Suppressor macrophage (primary cell): Measurements from ENCODE around the gene DRC7.
"Not testable (repeated sequence)": the region's sequence is repeated elsewhere in the genome, so short reads cannot be mapped to it uniquely, and the experiment has no call there.

Source experiments
- DNase-seq, 4 experiments: peaks; one replicate each; pipeline ENCODE4 v3.0.0-alpha.2; 2020 to 2022

Gene DRC7

DNA sequence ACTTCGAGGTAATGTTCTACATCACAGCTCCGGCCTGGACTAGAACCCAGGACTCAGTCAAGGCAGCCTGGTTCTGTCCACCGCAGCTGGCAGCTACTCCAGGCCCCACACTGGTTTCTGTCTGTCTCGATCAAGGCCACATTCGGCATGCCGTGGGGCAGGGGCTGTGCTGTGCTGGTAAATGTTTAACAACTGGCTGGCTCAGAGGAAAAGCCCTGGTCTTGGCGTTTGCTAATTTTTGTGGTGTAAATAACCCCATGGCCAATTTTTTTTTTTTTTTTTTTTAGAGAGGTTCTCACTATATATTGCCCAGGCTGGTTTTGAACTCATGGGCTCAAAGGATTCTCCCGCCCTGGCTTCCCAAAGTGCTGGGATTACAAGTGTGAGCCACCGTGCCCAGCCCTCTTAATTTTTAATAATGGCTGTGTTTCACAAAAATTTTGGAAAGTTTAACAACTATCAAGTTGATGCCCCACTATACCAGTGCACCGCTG, 328 bp upstream of the DRC7 start:
- DNase-seq = no peak

DNA sequence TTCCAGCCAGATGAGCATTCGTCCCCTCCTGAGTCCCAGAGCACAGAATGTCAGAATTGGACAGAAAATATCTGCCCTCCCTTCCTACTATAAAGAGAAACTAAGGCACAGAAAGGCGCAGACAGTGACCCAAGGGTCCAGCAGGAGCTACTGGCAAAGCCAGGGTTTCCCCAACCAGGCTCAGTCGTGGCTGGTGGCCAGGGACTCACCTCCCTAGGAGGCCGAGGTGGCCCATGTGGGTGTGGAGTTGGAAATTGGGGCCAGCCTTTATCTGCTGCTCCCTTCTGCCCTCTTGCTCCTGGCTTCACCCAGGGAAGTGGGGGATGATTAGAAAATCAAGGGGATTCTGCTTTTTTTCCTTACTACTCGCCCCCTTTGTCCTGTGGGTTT, 1.1 kb downstream of the DRC7 start:
- no peak for DNase-seq

DNA sequence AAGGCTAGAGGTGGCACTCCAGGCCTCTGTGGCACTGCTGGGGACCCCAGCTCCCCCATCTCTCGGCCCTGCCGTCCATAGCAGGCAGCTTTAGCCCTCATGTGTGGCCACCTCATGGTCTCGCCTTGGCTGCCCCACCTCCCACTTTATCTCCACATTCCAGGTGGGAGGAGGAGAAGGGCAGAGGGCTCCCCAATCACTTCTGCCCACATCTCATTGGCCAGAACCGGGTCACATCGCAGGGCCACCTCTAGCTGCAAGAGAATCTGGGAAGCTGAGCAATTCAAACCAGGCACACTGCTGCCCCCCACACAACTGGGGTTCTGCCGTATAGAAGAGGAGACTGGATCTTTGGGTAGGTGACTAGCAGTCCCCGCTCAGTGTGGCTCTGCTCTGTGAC, 1.6 kb downstream of the DRC7 start:
- DNase-seq = no peak

DNA sequence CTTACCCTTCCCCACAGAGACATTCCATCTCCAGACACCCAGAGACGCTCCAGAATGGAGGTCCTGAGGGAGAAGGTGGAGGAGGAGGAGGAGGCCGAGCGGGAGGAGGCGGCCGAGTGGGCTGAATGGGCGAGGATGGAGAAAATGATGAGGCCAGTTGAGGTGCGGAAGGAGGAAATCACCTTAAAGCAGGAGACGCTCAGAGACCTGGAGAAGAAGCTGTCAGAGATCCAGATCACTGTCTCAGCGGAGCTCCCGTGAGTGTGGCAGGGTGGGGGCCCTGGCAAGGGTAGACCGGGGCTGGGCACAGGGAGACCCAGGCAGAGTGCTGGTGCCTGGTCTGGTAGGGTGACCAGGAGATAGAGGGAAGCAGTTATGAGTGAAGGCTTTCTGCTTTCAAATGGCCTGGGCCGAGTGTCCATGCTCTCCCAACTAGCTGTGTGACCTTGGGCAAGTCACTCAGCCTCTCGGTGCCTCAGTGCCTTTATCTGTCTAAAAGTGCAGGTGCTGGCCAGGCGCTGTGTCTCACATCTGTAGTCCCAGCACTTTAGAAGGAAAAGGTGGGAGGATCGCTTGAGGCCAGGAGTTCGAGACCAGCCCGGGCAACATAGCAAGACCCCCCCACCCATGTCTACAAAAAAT, 3.4 kb downstream of the DRC7 start:
- DNase-seq = no peak

DNA sequence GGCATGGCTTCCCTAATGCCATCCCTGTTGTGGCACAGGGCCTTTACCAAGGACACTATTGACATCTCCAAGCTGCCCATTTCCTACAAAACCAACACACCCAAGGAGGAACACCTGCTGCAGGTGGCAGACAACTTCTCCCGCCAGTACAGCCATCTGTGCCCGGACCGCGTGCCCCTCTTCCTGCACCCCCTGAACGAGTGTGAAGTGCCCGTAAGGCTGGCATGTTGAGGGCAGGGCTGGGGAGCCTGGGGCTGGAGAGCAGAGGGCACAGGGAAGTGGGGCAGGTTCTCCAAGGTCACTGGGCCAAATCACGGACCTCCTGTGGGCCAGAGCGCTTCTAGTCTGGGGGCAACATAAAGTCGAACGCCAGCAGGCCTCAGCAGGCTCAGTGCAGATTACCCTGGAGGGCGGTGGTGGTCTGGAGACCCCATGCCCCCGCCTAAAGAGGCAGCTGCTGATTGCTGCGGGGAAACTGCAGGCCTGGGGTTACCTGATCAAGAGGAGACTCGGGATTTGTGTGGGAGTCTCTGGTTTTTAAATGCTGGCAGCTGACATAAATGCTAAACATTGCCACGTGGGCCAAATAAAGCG, 4.3 kb downstream of the DRC7 start:
- DNase-seq = no peak

DNA sequence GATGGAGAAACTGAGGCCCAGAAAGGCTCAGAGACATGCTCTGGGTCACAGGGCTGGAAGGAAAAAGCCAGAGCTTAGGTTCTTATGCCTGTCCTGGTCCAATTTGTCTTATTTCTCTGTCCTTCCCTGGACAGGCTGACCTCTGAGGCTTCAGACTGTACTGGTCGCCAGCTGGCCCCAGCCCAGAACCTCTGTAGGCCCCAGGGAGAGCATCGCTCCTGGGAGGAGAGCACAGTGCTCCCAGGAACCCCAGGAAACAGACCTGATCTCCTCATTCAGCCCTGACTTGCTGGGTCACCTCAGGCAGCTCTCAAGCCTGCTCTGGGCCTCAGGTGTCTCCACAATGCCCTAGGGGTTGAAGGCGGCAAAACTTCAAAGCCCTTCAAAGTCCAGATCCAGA, 4.9 kb downstream of the DRC7 start:
- no peak for DNase-seq

DNA sequence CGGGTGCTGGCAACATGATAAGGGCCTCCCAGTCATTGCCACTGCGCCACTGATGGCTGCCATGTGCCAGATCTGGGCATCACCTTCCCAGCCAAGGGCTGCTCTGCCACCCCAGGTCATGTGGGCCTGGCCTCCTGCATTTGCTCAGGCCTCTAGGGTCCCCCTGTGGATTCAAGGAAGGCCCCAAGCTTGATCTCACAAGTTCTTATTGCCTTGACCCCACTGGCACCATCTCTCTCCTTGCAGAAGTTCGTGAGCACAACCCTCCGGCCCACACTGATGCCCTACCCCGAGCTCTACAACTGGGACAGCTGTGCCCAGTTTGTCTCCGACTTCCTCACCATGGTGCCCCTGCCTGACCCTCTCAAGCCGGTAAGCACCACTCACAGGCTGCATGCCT, 5.3 kb downstream of the DRC7 start:
- no peak for DNase-seq

DNA sequence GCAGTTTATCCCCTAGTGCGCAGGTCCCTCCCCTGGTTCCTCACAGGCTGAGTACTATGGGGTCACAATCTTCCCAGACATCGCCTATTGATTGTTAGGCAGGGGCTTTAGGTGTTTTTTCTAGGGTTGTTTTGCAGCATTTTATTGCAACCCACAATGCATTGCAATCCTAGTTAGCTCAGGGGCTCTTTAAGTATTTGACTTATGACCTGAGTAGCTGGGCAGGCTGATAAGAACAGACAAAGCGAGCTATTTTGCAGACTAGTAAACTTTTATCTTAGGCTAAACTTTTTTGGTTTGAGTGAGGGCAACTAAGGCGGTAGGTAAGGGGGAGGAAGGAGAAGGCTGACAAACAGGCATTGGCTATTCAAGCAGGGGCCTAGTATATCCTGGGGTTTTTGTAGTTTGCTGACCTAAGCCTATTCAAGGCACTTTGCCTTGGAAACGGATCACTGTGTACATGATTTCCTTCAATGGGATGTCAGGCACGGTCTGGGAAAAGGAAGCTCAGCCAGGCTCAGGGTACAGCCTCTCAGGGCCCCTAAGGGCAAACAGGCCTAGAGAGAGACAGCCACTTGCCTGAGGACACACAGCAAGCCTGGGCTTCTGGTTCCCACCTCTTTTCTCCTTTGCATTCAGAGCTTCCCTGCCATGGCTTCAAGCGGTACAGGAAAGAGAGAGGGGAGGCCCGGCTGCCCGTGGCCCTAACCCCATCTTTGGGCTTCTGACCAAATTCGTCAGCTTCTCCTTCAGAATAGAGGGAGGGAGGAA, 6.4 kb downstream of the DRC7 start:
- DNase-seq = no peak

DNA sequence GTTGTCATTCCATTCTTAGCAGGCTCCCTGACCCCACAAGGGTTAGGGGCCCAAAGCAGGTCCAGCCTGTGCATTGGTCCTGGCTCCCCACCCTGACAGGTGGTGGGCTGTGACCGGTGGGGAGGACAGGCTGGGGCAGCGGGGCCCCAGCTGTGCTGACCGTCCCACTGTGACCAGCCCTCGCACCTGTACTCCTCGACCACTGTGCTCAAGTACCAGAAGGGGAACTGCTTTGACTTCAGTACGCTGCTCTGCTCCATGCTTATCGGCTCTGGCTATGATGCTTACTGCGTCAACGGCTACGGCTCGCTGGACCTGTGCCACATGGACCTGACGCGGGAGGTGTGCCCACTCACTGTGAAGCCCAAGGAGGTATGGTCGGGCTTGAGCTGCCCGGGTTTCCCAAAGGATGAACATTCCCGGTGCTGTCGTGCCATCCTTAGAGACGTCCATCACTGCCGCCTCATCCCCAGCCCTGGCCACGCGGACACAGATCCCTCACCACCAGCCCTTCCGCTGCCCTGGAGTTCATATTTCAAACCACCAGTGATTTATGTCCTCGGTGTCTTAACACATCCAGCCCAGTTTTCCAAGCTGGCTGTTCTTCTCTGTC, 7.3 kb downstream of the DRC7 start:
- DNase-seq = no peak

DNA sequence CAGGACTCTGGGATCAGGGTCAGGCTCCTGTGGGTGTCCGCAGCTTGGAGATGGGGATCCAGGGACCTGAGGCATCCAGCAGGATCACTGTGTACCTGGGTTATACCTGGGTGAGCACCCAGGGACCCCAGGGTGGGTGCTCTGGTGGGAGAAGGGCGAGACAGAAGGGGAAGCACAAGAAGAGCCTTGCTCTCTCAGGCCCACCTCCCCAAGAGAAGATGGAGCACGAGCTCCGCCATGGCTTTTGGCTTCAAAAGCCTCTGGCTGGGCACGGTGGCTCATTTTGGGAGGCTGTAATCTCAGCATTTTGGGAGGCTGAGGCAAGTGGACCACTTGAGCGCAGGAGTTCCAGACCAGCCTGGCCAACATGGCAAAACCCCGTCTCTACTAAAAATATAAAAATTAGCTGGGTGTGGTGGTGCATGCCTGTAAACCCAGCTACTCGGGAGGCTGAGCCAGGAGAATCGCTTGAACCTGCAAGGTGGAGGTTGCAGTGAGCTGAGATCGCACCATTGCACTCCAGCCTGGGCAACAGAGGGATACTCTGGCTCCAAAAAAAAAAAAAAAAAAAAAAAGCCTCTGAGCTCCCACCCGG, 8.9 kb downstream of the DRC7 start:
- no peak for DNase-seq

DNA sequence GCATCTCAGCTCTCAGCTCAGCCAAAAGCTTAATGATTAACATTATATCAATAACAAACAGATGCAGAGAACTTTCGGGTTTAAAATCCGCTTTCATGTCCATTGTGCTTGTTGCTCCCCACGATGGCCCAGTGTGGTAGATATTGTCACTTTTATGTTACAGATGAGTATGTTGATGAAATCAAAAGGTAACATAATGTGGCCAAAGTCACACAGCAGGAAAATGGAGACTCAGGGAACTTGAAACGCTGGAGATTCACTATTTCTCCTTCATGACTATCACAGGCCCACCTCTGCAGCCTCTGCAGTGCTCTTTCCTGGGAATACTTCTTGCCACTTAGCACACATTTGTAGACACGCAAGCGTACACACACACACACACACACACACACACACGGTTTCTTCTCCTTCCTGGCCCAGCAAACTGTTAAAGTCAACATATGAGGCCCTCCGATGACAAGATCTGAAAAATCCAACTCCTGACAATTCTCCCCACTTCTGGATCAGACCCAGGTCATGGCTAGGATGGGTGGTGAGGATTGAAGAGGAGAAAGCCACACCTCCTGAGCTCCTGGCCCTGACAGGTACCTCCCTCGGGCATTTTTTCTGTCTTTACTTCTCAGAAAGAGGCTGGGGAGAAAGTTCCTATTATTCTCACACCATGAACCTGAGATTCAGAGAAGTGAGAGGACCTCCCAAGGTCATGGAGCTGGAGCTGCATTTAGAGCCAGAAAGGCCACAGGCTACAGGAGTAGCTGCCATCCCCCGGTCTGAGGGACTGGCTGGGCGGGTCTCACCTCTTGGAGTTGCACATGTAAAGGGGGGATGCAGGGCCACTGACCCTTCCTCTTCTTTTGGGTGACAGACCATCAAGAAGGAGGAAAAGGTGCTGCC, 9.7 kb downstream of the DRC7 start:
- DNase-seq = no peak

DNA sequence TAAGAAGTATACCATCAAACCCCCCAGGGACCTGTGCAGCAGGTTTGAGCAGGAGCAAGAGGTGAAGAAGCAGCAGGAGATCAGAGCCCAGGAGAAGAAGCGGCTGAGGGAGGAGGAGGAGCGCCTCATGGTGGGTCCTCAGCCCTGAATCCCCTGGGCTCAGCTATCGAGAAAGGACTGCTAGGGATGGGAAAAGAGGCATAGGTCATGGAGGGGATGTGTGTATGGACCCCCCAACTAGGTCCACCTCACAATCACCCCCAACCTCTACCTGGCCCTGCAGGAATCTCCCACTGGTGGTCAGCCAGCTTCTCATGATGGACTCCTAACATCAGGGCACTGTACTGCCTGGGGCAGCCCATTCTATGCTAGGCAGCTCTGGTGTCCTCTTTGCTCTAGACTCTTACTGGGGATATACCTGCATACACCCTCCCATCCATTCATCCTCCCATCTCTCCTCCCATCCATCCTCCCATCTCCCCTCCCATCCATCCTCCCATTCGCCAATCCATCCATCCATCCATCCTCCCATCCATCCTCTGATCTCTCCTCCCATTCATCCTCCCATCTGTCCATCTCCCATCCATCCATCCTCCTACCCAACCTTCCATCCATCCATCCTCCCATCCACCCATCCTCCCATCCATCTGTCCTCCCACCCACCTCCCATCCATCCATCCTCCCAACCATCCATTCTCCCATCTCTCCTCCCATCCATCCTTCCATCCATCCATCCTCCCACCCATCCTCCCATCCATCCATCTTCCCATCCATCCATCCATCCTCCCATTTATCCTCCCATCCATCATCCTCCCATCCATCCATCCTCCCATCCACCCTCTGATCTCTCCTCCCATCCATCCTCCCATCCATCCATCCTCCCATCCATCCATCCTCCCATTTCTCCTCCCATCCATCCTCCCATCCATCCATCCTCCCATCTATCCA, 10.6 kb downstream of the DRC7 start:
- no peak for DNase-seq

DNA sequence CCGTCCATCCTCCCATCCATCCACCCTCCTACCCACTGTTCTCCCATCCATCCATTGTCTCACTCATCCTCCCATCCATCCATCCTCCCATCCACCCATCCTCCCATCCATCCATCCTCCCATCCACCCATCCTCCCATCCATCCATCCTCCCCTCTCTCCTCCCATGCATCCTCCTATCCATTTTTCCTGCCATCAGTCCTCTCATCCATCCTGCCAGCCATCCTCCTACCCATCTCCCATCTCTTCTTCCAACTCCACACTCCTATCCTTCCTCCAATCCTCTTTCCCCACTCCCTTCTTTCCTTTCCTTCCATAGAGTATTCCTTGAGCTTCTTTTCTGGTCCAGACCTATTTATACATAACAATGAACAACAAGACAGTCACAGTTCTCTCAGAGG, 12.1 kb downstream of the DRC7 start:
- DNase-seq = no peak

DNA sequence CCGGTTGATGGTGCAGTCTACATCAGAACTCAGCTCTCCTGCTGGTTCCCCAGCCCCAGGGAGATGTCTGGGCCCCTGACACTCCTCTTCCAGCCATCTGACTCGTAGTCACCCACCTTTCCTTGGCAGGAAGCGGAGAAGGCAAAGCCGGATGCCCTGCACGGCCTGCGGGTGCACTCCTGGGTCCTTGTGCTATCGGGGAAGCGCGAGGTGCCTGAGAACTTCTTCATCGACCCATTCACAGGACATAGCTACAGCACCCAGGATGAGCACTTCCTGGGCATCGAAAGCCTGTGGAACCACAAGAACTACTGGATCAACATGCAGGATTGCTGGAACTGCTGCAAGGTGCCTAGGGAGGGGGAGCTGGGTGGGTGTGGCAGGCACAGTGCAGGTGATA, 12.7 kb downstream of the DRC7 start:
- DNase-seq = no peak

DNA sequence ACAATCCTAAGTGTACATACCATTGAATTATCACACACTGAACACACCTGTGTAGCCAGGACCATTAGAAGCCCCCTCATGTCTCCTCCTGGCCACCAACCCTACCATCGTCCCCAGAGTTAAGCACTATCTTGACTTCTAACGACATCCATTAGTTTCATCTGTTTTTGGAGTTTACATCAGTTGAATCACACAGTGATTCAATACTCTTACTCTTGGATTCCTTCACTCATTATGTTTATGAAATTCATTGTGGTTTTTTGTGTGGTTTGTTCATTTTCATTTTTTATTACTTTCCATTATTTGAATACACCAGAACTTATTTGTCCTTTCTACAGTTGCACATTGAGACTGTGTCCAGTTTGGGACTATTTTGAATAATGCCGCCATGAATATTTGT, 13.6 kb downstream of the DRC7 start:
- DNase-seq = no peak

DNA sequence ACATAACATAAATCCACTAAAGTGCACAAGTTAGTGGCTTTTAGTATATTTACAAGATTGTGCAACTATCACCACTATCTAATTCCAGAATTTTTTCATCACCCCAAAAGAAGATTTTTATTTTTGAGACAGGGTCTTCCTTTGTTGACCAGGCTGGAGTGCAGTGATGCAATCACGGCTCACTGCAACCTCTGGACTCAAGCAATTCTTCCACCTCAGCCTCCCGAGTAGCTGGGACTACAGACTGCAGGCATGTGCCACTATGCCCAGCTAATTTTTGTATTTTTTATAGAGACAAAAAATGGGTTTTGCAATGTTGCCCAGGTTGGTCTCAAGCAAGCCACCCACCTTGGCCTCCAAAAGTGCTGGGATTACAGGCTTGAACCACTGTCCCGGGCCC, 15.1 kb downstream of the DRC7 start:
- DNase-seq = no peak

DNA sequence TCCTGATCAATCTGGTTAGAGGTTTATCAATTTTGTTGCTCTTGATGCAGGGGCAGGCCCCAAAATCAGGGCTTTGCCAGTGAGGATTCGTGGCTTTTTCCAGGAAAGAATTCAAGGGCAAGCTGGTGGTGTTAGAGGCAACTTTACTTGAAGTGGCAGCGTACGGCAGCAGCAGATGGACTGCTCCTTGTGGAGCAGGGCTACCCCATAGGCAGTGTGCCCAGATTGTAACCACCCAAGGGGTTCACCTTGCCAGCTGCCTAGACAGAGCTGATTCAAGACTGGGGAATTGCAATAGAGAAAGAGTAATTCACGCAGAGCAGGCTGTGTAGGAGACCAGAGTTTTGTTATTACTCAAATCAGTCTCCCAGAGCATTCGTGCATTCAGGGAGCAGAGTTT, 16.7 kb downstream of the DRC7 start:
- DNase-seq = no peak

DNA sequence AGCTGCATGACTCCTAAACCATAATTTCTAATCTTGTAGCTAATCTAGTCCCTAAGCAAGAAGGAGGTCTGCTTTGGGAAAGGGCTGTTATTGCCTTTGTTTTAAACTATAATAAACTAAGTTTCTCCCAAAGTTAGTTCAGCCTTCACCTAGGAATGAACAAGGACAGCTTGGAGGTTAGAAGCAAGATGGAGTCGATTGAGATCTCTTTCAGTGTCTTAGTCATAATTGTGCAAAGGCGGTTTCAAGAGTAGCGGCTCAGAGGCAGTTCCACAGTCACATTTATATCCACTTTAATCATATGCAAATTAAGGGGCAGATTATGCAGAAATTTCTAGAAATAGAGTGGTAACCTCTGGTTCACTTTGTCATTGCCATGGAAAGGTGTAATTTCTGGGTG, 17.4 kb downstream of the DRC7 start:
- no peak for DNase-seq

DNA sequence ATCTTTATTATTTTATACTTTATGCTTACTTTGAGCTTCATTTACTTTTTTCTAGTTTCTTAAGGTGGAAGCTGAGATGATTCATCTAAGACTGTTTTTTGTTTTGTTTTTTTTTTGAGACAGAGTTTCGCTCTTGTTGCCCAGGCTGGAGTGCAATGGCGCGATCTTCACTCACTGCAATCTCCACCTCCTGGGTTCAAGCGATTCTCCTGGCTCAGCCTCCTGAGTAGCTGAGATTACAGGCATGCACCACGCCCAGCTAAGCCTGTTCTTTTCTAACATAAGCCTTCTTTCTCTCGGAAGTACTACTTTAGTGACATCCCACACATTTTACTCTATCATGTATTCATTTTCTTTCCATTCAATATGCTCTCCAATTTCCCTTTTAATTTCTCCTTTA, 18.0 kb downstream of the DRC7 start:
- DNase-seq = not testable (repeated sequence)

DNA sequence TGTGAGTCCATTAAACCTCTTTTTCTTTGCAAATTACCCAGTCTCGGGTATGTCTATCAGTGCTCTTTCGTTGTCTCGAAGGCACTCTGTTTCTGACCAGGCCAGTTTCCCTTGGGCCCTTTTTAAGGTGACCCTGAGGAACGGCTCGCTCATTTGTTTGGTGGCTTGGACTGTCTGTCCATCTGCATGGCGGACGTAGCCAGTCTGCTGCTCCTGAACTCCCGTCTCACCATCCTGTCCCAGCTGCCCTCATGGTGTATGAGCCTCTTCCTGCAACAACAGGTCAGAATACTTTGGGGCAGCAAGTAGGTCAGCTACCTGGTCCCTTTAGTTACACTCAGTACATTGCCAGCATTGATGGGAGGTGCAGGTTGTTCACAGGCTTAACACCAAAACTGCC, 19.0 kb downstream of the DRC7 start:
- DNase-seq = no peak

DNA sequence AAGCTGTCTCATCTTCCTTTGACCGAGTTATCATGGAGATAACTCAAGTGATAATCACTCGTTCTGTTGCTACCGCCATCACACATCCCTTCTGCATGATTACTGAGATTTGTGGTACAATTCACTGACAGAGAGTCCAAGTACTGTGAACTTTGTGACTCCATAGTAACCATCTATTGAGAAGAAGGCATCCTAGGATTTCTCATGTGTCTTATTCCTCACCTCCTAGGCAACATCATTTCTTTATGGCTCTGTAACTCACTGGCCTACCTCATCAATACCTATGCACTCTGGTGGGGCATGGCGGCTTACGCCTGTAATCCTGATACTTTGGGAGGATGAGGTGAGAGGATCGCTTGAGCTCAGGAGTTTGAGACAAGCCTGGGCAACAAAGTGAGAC, 19.4 kb downstream of the DRC7 start:
- no peak for DNase-seq
